ENCODE measurements around the gene EPHA1.

EPHA1 gene

DNA sequence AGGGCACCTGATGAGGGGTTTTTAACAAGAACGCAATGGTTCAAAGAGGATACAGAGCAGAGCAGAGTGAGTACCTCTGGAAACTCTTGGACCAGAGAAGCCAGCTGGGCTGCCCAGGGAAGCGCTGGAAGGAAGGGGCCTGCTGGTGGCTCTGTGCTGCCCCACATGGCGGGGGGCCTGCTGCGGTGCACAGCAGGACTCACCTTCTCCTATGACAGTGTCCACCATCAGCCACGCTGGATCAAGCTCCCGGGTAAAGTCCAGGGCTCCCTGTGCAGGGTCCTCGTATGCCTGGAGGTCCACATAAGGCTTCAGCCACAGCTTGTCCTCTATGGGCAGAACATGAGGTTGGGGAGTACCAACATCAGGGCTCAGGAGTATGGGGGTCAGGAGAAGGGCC lies 12.5 kb downstream of the EPHA1 start:
- no peaks in the 10 kb centered on the region for H3K79me2 ChIP-seq (ENCODE audit: insufficient read depth, low read length)
- no peaks in the 10 kb centered on the region for H3K36me3 ChIP-seq (ENCODE audit: low read length)
- H3F3A ChIP-seq (ENCODE audit: insufficient read depth) = no peaks in the 10 kb centered on the region
- H4K20me1 ChIP-seq (ENCODE audit: low read depth, low read length) = no peaks in the 10 kb centered on the region
- H3K9ac ChIP-seq (ENCODE audit: low read length) = no peak overlapping the region
- H3K9me3 ChIP-seq (ENCODE audit: insufficient read depth, low read length) = no peaks in the 10 kb centered on the region
- H3K4me3 ChIP-seq (ENCODE audit: insufficient read depth, low read length, poor library complexity, severe bottlenecking) = no peak overlapping the region
- H3K27ac ChIP-seq (ENCODE audit: low read depth, low read length) = no peak overlapping the region
- TF ChIP-seq, protein P1, sequence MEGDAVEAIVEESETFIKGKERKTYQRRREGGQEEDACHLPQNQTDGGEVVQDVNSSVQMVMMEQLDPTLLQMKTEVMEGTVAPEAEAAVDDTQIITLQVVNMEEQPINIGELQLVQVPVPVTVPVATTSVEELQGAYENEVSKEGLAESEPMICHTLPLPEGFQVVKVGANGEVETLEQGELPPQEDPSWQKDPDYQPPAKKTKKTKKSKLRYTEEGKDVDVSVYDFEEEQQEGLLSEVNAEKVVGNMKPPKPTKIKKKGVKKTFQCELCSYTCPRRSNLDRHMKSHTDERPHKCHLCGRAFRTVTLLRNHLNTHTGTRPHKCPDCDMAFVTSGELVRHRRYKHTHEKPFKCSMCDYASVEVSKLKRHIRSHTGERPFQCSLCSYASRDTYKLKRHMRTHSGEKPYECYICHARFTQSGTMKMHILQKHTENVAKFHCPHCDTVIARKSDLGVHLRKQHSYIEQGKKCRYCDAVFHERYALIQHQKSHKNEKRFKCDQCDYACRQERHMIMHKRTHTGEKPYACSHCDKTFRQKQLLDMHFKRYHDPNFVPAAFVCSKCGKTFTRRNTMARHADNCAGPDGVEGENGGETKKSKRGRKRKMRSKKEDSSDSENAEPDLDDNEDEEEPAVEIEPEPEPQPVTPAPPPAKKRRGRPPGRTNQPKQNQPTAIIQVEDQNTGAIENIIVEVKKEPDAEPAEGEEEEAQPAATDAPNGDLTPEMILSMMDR (IDR thresholded peaks at IDR 0.05; ENCODE audit: insufficient read depth, low read length, poor library complexity, severe bottlenecking) = no peak
- TF ChIP-seq EZH2phosphoT487 (conservative IDR thresholded peaks at IDR 0.05; ENCODE audit: low read length) = no peak
- H3K4me2 ChIP-seq (ENCODE audit: low read depth, low read length, poor library complexity, severe bottlenecking) = no peak overlapping the region
- no peaks in the 10 kb centered on the region for H3K27me3 ChIP-seq (ENCODE audit: low read length)
- no peaks in the 10 kb centered on the region for H3K9me2 ChIP-seq (replicated peaks; ENCODE audit: insufficient read depth, low read length)
- H2AFZ ChIP-seq (ENCODE audit: low read depth, low read length, severe bottlenecking) = no peak overlapping the region

GRCh38 chr7:143395187-143396149 lies 13.2 kb downstream of the EPHA1 start:
- Histone ChIP-seq H3K9me2 (replicated peaks; ENCODE audit: insufficient read depth, low read length) (no peaks in the 10 kb centered on the region), H3K9me3 (ENCODE audit: insufficient read depth, low read length) (no peaks in the 10 kb centered on the region), H4K20me1 (ENCODE audit: low read depth, low read length) (no peaks in the 10 kb centered on the region), H3K27me3 (ENCODE audit: low read length) (no peaks in the 10 kb centered on the region), H3K4me3 (ENCODE audit: insufficient read depth, low read length, poor library complexity, severe bottlenecking) (no peak overlapping the region), H3F3A (ENCODE audit: insufficient read depth) (no peaks in the 10 kb centered on the region), H3K4me2 (ENCODE audit: low read depth, low read length, poor library complexity, severe bottlenecking) (no peak overlapping the region), H3K79me2 (ENCODE audit: insufficient read depth, low read length) (no peaks in the 10 kb centered on the region), H3K36me3 (ENCODE audit: low read length) (no peaks in the 10 kb centered on the region), H3K27ac (ENCODE audit: low read depth, low read length) (no peak overlapping the region), H2AFZ (ENCODE audit: low read depth, low read length, severe bottlenecking) (no peak overlapping the region), H3K9ac (ENCODE audit: low read length) (no peak overlapping the region)
- TF ChIP-seq, protein P1 (IDR thresholded peaks at IDR 0.05; ENCODE audit: insufficient read depth, low read length, poor library complexity, severe bottlenecking) = no peak
- TF ChIP-seq EZH2phosphoT487 (conservative IDR thresholded peaks at IDR 0.05; ENCODE audit: low read length) = no peak

- Histone ChIP-seq H3K9ac (ENCODE audit: low read length) (no peak overlapping the region), H3K4me3 (ENCODE audit: insufficient read depth, low read length, poor library complexity, severe bottlenecking) (no peak overlapping the region), H3K36me3 (ENCODE audit: low read length) (no peaks in the 10 kb centered on the region), H3K79me2 (ENCODE audit: insufficient read depth, low read length) (no peaks in the 10 kb centered on the region), H3K27ac (ENCODE audit: low read depth, low read length) (no peak overlapping the region), H4K20me1 (ENCODE audit: low read depth, low read length) (no peaks in the 10 kb centered on the region), H3K9me3 (ENCODE audit: insufficient read depth, low read length) (no peaks in the 10 kb centered on the region), H3K9me2 (replicated peaks; ENCODE audit: insufficient read depth, low read length) (no peaks in the 10 kb centered on the region), H3F3A (ENCODE audit: insufficient read depth) (no peaks in the 10 kb centered on the region), H2AFZ (ENCODE audit: low read depth, low read length, severe bottlenecking) (no peak overlapping the region), H3K27me3 (ENCODE audit: low read length) (no peaks in the 10 kb centered on the region), H3K4me2 (ENCODE audit: low read depth, low read length, poor library complexity, severe bottlenecking) (no peak overlapping the region)
- TF ChIP-seq EZH2phosphoT487 (conservative IDR thresholded peaks at IDR 0.05; ENCODE audit: low read length) = no peak
Measured at GRCh38 chr7:143394777-143395176, 13.9 kb downstream of the EPHA1 start.

DNA sequence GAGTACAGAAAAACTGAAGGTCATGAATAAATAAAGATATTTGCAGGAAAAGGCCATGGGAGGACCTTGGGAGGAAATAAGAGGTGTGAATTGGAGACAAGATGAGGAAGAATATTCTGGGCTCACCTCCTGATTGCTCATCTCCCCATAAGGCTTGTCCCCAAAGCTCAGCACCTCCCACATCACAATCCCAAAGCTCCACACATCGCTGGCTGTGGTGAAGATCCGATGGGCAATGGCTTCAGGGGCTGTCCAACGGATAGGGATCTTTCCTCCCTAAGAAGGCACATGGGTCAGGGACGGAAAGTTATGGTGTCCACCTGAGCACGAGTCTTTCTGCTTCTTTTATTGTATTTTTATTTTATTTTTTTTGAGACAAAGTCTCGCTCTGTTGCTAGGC lies 14.6 kb downstream of the EPHA1 start:
- Histone ChIP-seq H3K27ac (ENCODE audit: low read depth, low read length) (no peak overlapping the region), H3K4me3 (ENCODE audit: insufficient read depth, low read length, poor library complexity, severe bottlenecking) (no peak overlapping the region), H3K36me3 (ENCODE audit: low read length) (no peaks in the 10 kb centered on the region), H4K20me1 (ENCODE audit: low read depth, low read length) (no peaks in the 10 kb centered on the region), H2AFZ (ENCODE audit: low read depth, low read length, severe bottlenecking) (no peak overlapping the region), H3K9ac (ENCODE audit: low read length) (no peak overlapping the region), H3K27me3 (ENCODE audit: low read length) (no peaks in the 10 kb centered on the region), H3K79me2 (ENCODE audit: insufficient read depth, low read length) (no peaks in the 10 kb centered on the region), H3F3A (ENCODE audit: insufficient read depth) (no peaks in the 10 kb centered on the region), H3K4me2 (ENCODE audit: low read depth, low read length, poor library complexity, severe bottlenecking) (no peak overlapping the region), H3K9me2 (replicated peaks; ENCODE audit: insufficient read depth, low read length) (no peaks in the 10 kb centered on the region), H3K9me3 (ENCODE audit: insufficient read depth, low read length) (no peaks in the 10 kb centered on the region)
- TF ChIP-seq EZH2phosphoT487 (conservative IDR thresholded peaks at IDR 0.05; ENCODE audit: low read length) = no peak
- TF ChIP-seq, protein P1 (IDR thresholded peaks at IDR 0.05; ENCODE audit: insufficient read depth, low read length, poor library complexity, severe bottlenecking) = no peak
